Measurements from ENCODE around the gene PRSS12. TPM values are rescaled to one million over a fixed set of nuclear protein-coding genes. Genes with fewer than 3 reads are reported as not detected.
"Not testable (repeated sequence)": the region's sequence is repeated elsewhere in the genome, so short reads cannot be mapped to it uniquely, and the experiment has no call there.

Gene PRSS12
- total RNA-seq, 4 donors from 2014 or later: 2.2 to 9.2 (median 4.3) TPM

DNA sequence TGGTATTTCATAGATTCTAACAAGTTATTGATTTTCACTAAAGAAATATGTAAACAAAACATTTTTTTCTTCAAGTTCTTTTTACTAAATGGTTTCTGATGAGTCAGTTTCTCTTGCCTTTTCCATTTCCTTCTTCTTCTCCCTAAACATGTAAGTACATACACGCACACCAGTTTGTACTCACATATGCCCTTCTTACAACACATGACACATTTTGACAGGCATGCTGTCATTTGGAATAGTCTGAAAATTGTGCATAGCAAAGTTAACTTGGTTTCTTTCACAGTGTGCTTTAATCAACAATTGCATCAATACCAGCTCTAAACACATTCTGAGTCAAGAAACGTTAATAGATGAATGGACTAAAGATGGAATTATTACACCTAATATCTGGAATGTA lies 35.1 kb downstream of the PRSS12 start:
- DNase-seq: no peak

GRCh38 chr4:118314221-118314620 lies 38.6 kb downstream of the PRSS12 start:
- 84 to 87% methylated on average over 2 of the region's 2 CpGs for WGBS, 2 donors
- DNase-seq: no peak
- no peaks in the 10 kb centered on the region for H3K27me3 ChIP-seq
- H3K4me3 ChIP-seq: no peak overlapping the region
- intact Hi-C loops (cut with DNase I): no loop called here
- TF ChIP-seq POLR2A (IDR thresholded peaks at IDR 0.05) (no peak), CTCF (IDR thresholded peaks at IDR 0.05) (no peak)
- no peaks in the 10 kb centered on the region for H3K36me3 ChIP-seq
- no peak overlapping the region for H3K27ac ChIP-seq
- H3K4me1 ChIP-seq: no peaks in the 10 kb centered on the region
- no peaks in the 10 kb centered on the region for H3K9me3 ChIP-seq

More for the DNA sequence above, 35.1 kb downstream of the PRSS12 start:
- H3K36me3 ChIP-seq: no peaks in the 10 kb centered on the region
- H3K4me1 ChIP-seq: no peaks in the 10 kb centered on the region
- TF ChIP-seq POLR2A (IDR thresholded peaks at IDR 0.05) (no peak), CTCF (IDR thresholded peaks at IDR 0.05) (no peak)
- intact Hi-C loops (cut with DNase I): no loop called here
- H3K27ac ChIP-seq: no peak overlapping the region
- H3K4me3 ChIP-seq: no peak overlapping the region
- no peaks in the 10 kb centered on the region for H3K27me3 ChIP-seq
- no peaks in the 10 kb centered on the region for H3K9me3 ChIP-seq
- 77 to 84% methylated on average over 2 of the region's 2 CpGs for WGBS, 2 donors

DNA sequence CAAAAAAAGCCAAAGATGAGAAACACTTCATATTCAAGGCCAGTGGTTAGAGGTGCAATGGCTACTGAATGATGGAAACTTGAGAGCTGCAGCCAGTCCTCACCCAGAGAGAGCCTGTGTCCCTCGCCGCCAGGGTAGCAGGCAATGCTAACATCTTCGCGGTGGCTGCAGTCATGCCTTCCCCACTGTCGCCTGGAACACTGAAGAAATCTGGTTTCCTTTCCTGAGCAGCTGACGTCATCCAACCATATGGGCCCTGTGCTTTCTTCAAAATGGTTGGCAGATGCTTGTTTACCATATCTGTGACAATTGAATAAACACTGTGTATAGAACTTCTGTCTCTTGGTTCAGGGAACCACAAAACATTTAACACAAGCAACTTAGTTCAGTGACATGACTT lies 39.7 kb downstream of the PRSS12 start:
- 82 to 83% methylated on average over 5 of the region's 6 CpGs for WGBS, 2 donors
- Histone ChIP-seq H3K9me3 (no peaks in the 10 kb centered on the region), H3K4me3 (no peak overlapping the region), H3K36me3 (no peaks in the 10 kb centered on the region), H3K27me3 (no peaks in the 10 kb centered on the region), H3K27ac (no peak overlapping the region), H3K4me1 (no peaks in the 10 kb centered on the region)
- DNase-seq: no peak
- TF ChIP-seq POLR2A (IDR thresholded peaks at IDR 0.05): no peak
- no peak for TF ChIP-seq CTCF (IDR thresholded peaks at IDR 0.05)
- intact Hi-C loops (cut with DNase I): no loop called here

- no peaks in the 10 kb centered on the region for H3K36me3 ChIP-seq
- H3K4me1 ChIP-seq: no peaks in the 10 kb centered on the region
- WGBS, 2 donors: 67 to 68% methylated on average over 4 of the region's 4 CpGs
- no peak overlapping the region for H3K27ac ChIP-seq
- no peak for TF ChIP-seq POLR2A (IDR thresholded peaks at IDR 0.05)
- TF ChIP-seq CTCF (IDR thresholded peaks at IDR 0.05): no peak
- H3K27me3 ChIP-seq: no peaks in the 10 kb centered on the region
- no peaks in the 10 kb centered on the region for H3K9me3 ChIP-seq
- DNase-seq: no peak
- no peak overlapping the region for H3K4me3 ChIP-seq
- intact Hi-C loops (cut with DNase I): no loop called here
Observed at GRCh38 chr4:118308306-118309030, 44.3 kb downstream of the PRSS12 start.

DNA sequence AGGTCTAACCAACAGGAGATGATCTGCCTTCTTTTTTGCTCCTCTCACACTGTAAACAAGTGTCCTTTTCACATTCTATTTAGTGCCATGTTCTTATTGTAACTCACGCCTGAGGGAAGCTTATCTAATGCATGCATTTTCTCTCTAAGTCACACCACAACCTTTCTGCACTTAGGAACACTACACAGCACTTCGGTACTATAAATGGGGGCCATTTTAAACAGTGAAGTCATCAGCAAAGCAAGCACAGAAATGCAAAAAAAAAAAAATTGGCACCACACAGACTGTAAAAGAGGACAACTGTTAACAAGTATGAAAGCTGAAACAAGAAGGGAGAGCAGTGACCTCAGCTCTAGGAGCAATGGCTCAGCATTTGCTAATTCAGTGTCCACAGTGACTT lies 45.2 kb downstream of the PRSS12 start:
- Histone ChIP-seq H3K27ac (no peak overlapping the region), H3K27me3 (no peaks in the 10 kb centered on the region)

GRCh38 chr4:118299619-118300018 lies 53.2 kb downstream of the PRSS12 start:
- H3K27me3 ChIP-seq; H3K4me3 ChIP-seq; H3K27ac ChIP-seq; intact Hi-C loops (cut with DNase I); H3K36me3 ChIP-seq; H3K4me1 ChIP-seq; H3K9me3 ChIP-seq; DNase-seq: not testable (repeated sequence)
- 93 to 99% methylated on average over 6 of the region's 6 CpGs for WGBS, 2 donors

More for the DNA sequence above, 45.2 kb downstream of the PRSS12 start:
- TF ChIP-seq CTCF (IDR thresholded peaks at IDR 0.05): no peak
- no peak for TF ChIP-seq POLR2A (IDR thresholded peaks at IDR 0.05)
- Histone ChIP-seq H3K36me3 (no peaks in the 10 kb centered on the region), H3K4me1 (no peaks in the 10 kb centered on the region), H3K4me3 (no peak overlapping the region), H3K9me3 (no peaks in the 10 kb centered on the region)
- no peak for DNase-seq
- intact Hi-C loops (cut with DNase I): no loop called here
- WGBS, 2 donors: 56 to 62% methylated on average over 2 of the region's 2 CpGs
